Pancreas (tissue), 10 donors: Measurements from ENCODE around the gene LRRC57. TPM values are rescaled to one million over a fixed set of nuclear protein-coding genes. Genes with fewer than 3 reads are reported as not detected.
A peak's percentile ranks its signal among the peaks of the same experiment; 100 is the strongest.

Experiments used
- ATAC-seq, 4 donors: fragments of 200-7000 bp; cut with Tn5 transposase; one replicate each; pipeline versions ENCODE4 v1.8.0 to v1.9.1; 2020; ENCODE audit warnings: mild to moderate bottlenecking in 4 of 4, moderate library complexity in 4 of 4
- DNase-seq, 6 donors: peaks; one replicate each; pipeline ENCODE4 v3.0.0-alpha.2; 2020
- FAIRE-seq: peaks from 2 replicates; lab custom pipeline; 2012; peaks lifted over from hg19 to GRCh38; lab: Jason Lieb, UNC
- H3K27ac ChIP-seq, 4 donors: fragments of 200-600 bp; sonication (generic); 1 replicate in 3 of 4; 2 replicates in 1 of 4; pipeline versions ENCODE4 v1.5.0 to v1.8.0; 2020
- H3K27me3 ChIP-seq, 4 donors: fragments of 200-600 bp; one replicate each; pipeline ENCODE4 v1.8.0; 2021
- H3K36me3 ChIP-seq, 3 donors: fragments of 200-600 bp; sonication (generic) in 1 of 3; one replicate each; pipeline versions ENCODE4 v1.5.0 to v1.8.0; 2020 to 2021
- H3K4me1 ChIP-seq, 3 donors: fragments of 200-600 bp; one replicate each; pipeline ENCODE4 v1.8.0; 2021
- H3K4me3 ChIP-seq, 4 donors: fragments of 200-600 bp; sonication (generic) in 2 of 4; one replicate each; pipeline versions ENCODE4 v1.5.0 to v1.8.0; 2020 to 2021
- H3K9me3 ChIP-seq, 4 donors: fragments of 200-600 bp; one replicate each; pipeline ENCODE4 v1.8.0; 2021
- CTCF ChIP-seq, 4 donors: fragments of 200-600 bp; sonication (generic) in 3 of 4; IDR thresholded peaks; one replicate each; pipeline versions ENCODE4 v1.5.0 to v1.8.0; 2021; ENCODE audit warnings: antibody characterized with exemption in 4 of 4
- WGBS, 2 donors: extraction: QIAGEN DNeasy Blood & Tissue Kit; methylation state at CpG; one replicate each; pipeline ENCODE4 v1.1.7; 2013; 5-methylcytosine and 5-hydroxymethylcytosine counted together
- intact Hi-C, 3 donors: fragments of 100-400 bp; cut with DNase I; formaldehyde crosslinking; loops; one replicate each; pipeline versions ENCODE4 v1.11.1 to v1.14.2; 2022
- polyA plus RNA-seq, 2 donors: library from polyadenylated mRNA; stranded (reverse); fragments of 200-250 nt; gene quantifications; one replicate each; pipeline ENCODE4 v1.2.3, GENCODE V29; 2013
- total RNA-seq, 6 donors: library from RNA; stranded (reverse); fragmentation: NEBNext Ultra II Directional in 4 of 6; extraction: Animal tissue kit (Norgen Biotek cat#: 25700) in 4 of 6; gene quantifications; one replicate each; pipeline versions ENCODE4 v1.2.1 to v1.2.4, GENCODE V29; 2021 to 2023
- donor health status: healthy with polysubstance abuse.
- donor health status: DM: no; HTN: no; CAD: no; lungs with moderate emphysema.
- donor health status: DM: no; HTN: no; CAD: no.
- donor health status: control.
- donor health status: control.
- donor health status: Bipolar disorder and iron deficiency.
- donor health status: DM: yes; HTN: yes; CAD: no.
- donor health status: DM: no; HTN: no; CAD: no.
- donor health status: DM: no; HTN: no; CAD: no.
- donor health status: DM: yes; HTN: yes; CAD: no.

Gene LRRC57
- total and polyA plus RNA-seq, 8 donors, result 3.8 to 14.8 (median 8.0) TPM

GRCh38 chr15:42494998-42495360 lies 53.6 kb downstream of the LRRC57 start:
- TF ChIP-seq CTCF (IDR thresholded peaks at IDR 0.05), result no peak
- H3K27ac ChIP-seq, result peak overlapping the region; percentile 74 to 99 (median 86)
- WGBS, 2 donors, result 2 to 3% methylated on average over 10 of the region's 10 CpGs
- peak in 3 of 6 donors; percentile 46 to 85 (median 48) for DNase-seq
- no peak for FAIRE-seq
- H3K9me3 ChIP-seq, result no peaks in the 10 kb centered on the region
- intact Hi-C loops, result no loop called here
- H3K27me3 ChIP-seq, result no peaks in the 10 kb centered on the region
- ATAC-seq, result peak; percentile 37 to 74 (median 54)
- H3K4me1 ChIP-seq, result peaks cover 0 to 21% (median 12%) of the 10 kb centered on the region in 3 donors
- no peaks in the 10 kb centered on the region for H3K36me3 ChIP-seq
- H3K4me3 ChIP-seq, result peak overlapping the region; percentile 19 to 77 (median 58)

GRCh38 chr15:42493679-42494078 lies 54.9 kb downstream of the LRRC57 start:
- no peak for FAIRE-seq
- 92 to 100% methylated on average over 1 of the region's 1 CpG for WGBS, 2 donors

GRCh38 chr15:42491539-42492225 lies 56.9 kb downstream of the LRRC57 start:
- H3K4me1 ChIP-seq, result peaks cover 0 to 22% (median 11%) of the 10 kb centered on the region in 3 donors
- peak overlapping the region; percentile 81 to 92 (median 84) for H3K27ac ChIP-seq
- FAIRE-seq (no peak), DNase-seq (no peak), ATAC-seq (peak in 2 of 4 donors; percentile 8 to 11)
- no peaks in the 10 kb centered on the region for H3K9me3 ChIP-seq
- intact Hi-C loops, result no loop called here
- H3K36me3 ChIP-seq, result no peaks in the 10 kb centered on the region
- TF ChIP-seq CTCF (IDR thresholded peaks at IDR 0.05), result no peak
- 81 to 87% methylated on average over 18 of the region's 18 CpGs for WGBS, 2 donors
- H3K4me3 ChIP-seq, result peak overlapping the region; percentile 70 to 95 (median 79)
- no peaks in the 10 kb centered on the region for H3K27me3 ChIP-seq

More at GRCh38 chr15:42493679-42494078, 54.9 kb downstream of the LRRC57 start:
- Histone ChIP-seq H3K4me1 (peaks cover 0 to 19% (median 12%) of the 10 kb centered on the region in 3 donors), H3K27me3 (no peaks in the 10 kb centered on the region), H3K36me3 (no peaks in the 10 kb centered on the region), H3K4me3 (no peak overlapping the region), H3K9me3 (no peaks in the 10 kb centered on the region), H3K27ac (peak overlapping the region in 2 of 4 donors; percentile 96 to 99)
- ATAC-seq (no peak), DNase-seq (no peak)
- intact Hi-C loops, result no loop called here
- no peak for TF ChIP-seq CTCF (IDR thresholded peaks at IDR 0.05)

GRCh38 chr15:42490671-42491538 lies 57.7 kb downstream of the LRRC57 start, which contains the start of gene ZNF106:
Gene ZNF106 (minus strand): TSS chr15:42491141. CDS start chr15:42472289, 18,852 bp downstream.
- Histone ChIP-seq H3K4me1 (peaks cover 0 to 22% (median 7%) of the 10 kb centered on the region in 3 donors), H3K27me3 (no peaks in the 10 kb centered on the region), H3K27ac (peak within 1 kb of the TSS; percentile 81 to 92 (median 84)), H3K9me3 (no peaks in the 10 kb centered on the region), H3K36me3 (no peaks in the 10 kb centered on the region), H3K4me3 (peak within 1 kb of the TSS; percentile 70 to 95 (median 79))
- TF ChIP-seq CTCF (IDR thresholded peaks at IDR 0.05), result no peak
- ATAC-seq (peak; percentile 70 to 81 (median 78)), FAIRE-seq (no peak), DNase-seq (peak; percentile 82 to 93 (median 86))
- intact Hi-C loops, result no loop called here
- WGBS, 2 donors, result 0% methylated on average over 48 to 51 of the region's 51 CpGs
